Sigmoid colon (tissue), 4 donors: ENCODE measurements around the gene COMP.

Experiments used
- CTCF ChIP-seq, 4 experiments: fragments of 450-650 bp in 3 of 4; fragments of 200-600 bp in 1 of 4; IDR thresholded peaks; one replicate each; pipeline ENCODE4 v1.5.1; 2016 to 2019; ENCODE audit warnings: antibody characterized with exemption in 4 of 4, mild to moderate bottlenecking in 3 of 4, moderate library complexity in 2 of 4
- EP300 ChIP-seq, 4 donors: sonication (generic); formaldehyde crosslinking; IDR thresholded peaks; one replicate each; pipeline ENCODE4 v1.6.1; 2017; ENCODE audit warnings: antibody characterized with exemption in 4 of 4
- POLR2A ChIP-seq, 2 donors: fragments of 450-650 bp; IDR thresholded peaks; one replicate each; pipeline ENCODE4 v1.6.1; 2016; ENCODE audit warnings: antibody characterized with exemption in 2 of 2, mild to moderate bottlenecking in 2 of 2, moderate library complexity in 2 of 2
- POLR2AphosphoS5 ChIP-seq, 4 donors: sonication (generic); formaldehyde crosslinking; IDR thresholded peaks; one replicate each; pipeline ENCODE4 v1.6.1; 2017; ENCODE audit warnings: antibody characterized with exemption in 4 of 4

DNA sequence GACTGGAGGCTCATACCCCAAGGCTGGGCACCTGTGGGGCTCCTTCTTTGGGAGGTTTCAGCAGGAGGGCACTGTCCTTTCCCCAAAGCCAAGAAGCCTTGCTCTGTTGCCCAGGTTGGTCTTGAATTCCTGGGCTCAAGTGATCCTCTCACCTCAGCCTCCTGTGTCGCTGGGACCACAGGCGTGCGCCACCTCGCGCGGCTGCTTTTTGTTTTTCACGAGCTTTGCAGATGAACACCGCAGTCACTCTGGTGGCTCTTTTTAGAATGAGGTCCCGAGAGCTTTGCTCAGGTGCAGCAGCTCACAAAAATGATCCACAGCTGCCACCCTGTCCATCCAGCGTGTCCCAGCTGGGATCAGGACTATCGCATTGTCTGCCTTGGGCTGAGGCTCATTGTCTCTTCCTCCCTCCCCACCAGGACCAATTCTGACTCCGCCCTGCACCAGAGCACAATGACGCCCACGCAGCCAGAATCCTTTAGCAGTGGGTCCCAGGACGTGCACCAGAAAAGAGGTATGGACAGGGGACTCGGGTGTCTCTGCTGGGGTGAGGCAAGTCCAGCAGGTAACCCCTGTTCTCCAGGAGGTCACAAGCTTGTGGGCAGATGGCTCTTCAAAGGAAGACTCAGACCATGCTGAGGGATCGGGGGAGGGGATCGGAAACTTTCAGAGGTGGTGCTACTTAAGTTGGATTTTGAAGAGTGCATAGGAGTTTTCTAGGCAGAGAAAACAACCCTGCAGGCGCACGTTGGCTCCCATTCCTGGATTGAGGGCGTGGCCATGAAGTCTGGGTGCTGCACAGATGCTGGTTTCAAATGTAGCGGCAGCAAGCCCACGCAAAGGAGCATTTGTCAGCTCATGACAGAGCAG, 41.5 kb downstream of the COMP start:
- TF ChIP-seq CTCF (IDR thresholded peaks at IDR 0.05) = no peak
- TF ChIP-seq POLR2A (IDR thresholded peaks at IDR 0.05) = no peak
- no peak for TF ChIP-seq POLR2AphosphoS5 (IDR thresholded peaks at IDR 0.05)
- no peak for TF ChIP-seq EP300 (IDR thresholded peaks at IDR 0.05)
